ENCODE results near the gene OR51V1.
"Not testable (repeated sequence)": the region's sequence is repeated elsewhere in the genome, so short reads cannot be mapped to it uniquely, and the experiment has no call there.

Gene OR51V1

DNA sequence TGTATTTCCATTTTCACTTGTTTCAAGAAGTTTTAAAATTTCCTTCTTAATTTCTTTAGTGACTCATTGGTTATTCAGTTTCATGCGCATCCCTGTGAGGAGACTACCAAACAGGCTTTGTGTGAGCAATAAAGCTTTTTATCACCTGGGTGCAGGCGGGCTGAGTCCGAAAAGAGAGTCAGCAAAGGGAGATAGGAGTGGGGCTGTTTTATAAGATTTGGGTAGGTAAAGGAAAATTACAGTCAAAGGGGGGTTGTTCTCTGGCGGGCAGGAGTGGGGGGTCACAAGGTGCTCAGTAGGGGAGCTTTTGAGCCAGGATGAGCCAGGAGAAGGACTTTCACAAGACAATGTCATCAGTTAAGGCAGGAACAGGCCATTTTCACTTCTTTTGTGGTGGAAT, 40.3 kb downstream of the OR51V1 start:
- not testable (repeated sequence) for DNase-seq

DNA sequence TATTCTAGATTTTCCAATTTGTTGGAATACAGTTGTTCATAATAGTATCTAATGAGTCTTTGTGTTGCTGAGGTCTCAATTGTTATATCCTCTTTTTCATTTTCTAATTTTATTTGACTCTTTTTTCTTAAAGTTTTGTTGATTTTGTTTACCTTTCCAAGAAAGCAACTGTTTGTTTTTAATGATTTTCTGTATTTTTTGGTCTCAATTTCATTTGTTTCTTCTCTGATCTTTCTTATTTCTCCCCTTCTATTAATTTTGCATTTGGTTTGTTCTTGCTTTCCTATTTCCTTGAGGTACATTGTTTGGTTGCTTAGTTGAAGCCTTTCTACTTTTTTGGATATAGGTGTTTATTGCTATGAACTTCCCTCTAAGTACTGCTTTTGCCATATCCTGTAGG, 40.7 kb downstream of the OR51V1 start:
- DNase-seq = no peak

DNA sequence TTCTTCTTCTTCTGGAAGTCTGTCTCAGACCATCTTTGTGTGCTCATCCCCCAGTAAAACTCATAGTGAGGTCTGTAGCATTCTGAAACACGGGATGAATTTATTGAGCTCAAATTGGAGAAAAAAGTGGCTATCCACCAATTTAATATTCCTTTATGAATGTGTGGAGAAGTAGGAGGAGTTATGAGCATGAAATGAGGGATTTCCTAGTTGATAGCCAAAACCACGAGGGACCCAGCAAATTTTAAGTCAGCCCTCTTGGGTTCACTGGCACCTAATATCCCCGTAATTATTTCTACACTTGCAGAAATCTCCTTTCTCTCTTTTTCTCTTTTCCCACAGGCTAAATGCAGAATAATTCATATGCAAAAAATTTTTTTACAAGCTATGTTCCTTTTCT, 45.8 kb downstream of the OR51V1 start, which contains the start of gene OR52A1:
Gene OR52A1 (minus strand): TSS at position 101 of the 400 bp plus-strand sequence. CDS start 2,388 bp downstream, outside the sequence.
- DNase-seq = no peak

DNA sequence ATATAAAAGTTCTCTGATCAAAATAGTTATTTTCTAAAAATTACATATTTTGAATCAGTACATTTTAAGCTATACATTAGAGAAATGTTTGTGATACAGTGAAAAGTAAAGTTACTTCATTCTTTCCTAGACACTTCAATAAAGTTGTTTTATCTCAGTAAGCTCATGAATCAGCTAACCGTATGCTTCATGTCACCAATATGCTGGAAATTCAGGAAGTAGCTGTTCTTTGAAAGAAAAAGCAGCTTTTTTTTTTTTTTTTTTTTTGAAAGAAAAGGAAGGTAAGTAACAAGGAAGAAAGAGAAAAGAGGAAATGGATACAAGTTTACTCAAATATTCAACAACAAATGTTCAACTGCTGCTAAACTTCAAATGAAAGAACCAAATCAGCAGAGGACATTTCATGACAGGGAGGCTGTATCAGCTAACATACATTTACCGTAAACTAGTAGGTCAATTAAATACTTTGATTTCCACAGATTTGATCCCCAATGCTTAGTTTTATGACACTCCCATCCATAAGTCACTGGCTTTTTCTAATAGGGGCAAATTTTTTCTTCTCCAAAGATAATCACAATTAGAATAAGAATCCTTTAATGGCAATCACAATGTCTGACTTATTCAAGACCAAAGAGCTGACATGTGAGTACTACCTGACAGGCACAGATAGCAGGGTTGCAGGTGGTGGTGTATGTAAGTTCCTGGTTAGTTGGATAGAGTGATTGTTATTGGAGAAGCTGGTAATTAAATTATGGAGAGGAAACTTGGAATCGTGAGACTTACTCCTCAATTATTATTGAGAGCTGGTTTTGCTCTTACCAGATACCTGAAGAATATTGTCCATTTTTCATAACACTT, 46.7 kb downstream of the OR51V1 start:
- DNase-seq = no peak

DNA sequence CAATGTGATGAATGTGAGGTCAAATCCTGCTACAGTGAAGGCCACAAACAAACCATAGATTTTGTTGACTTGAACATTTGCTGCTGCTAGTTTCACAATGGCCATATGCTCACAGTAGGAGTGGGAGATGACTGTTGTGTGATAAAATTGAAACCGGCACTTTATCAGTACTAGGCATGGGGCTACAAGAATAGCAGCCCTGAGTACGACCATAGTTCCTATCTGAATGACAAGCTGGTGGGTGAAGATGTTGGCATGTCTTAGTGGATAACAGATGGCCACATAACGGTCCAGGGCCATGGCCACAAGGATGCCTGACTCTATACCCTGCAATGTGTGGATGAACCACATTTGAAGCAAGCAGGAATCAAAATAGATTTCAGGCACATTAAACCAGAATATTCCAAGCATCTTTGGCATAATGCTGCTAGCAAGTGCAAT, 48.7 kb downstream of the OR51V1 start:
- DNase-seq = no peak
